Measurements from ENCODE around the gene NAA10.

The NAA10 gene

DNA sequence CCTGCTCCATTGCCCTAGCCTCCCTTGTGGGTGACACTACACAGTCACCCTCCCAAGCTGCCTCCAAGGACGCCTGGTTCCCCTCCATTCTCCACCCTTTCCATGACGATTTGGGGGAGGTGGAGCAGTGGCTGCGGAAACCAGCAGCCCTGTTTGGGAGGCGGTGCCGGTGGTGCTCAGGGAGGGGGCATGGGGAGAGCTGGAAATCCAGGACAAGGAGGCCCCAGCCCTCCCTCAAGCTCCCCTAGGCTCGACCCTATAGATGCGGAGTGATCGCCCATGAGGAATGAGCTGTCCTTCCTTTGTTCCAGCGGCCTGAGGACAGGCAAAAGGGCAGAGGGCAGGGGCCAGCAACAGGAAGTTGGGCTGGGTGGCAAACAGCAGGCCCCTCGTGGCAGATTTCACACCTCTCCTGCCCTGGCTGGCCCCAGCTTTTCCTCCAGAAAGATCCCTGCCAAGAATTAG lies 13.2 kb upstream of the NAA10 start:
- FAIRE-seq: no peak

DNA sequence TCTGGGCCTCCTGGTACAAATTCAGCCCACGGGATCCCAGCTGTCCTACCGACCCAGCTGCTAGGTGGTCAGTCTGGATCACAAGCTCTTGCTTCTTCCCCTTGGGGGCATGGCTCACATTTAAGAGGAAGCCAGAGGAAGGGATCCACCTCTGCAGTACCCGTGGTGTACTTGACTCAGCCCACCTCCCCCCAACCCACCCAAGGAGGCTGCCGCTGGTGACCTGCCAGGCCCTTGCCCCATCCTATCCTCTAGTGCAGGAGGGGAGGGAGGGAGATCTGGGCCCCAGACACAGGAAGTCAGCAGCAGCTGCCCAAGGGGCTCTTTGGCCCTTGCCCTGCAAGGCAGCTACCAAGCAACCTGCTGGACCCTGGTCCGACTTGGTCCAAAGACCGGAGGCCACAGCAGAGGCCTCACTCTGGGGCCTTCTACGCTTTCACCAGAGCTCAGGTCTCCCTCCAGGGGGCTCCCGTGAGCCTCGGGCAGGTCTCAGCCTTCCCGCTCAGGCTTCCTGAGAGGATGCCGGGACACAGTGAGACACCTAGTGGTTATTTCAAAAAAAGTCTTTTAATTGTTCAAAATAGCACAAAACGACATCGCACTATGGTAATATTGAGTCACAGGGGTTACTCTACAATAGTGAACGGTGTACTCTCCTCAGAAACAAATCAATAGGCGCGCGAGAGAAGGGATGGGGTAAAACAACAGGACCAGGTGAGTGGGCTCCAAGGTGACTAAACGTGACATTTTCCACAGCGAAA lies 12.4 kb upstream of the NAA10 start:
- FAIRE-seq: peak; percentile 92

- no peak for FAIRE-seq
Measured at GRCh38 chrX:153945956-153946943, 11.4 kb upstream of the NAA10 start.

- FAIRE-seq: no peak
Measured at GRCh38 chrX:153944800-153945150, 9.9 kb upstream of the NAA10 start.

DNA sequence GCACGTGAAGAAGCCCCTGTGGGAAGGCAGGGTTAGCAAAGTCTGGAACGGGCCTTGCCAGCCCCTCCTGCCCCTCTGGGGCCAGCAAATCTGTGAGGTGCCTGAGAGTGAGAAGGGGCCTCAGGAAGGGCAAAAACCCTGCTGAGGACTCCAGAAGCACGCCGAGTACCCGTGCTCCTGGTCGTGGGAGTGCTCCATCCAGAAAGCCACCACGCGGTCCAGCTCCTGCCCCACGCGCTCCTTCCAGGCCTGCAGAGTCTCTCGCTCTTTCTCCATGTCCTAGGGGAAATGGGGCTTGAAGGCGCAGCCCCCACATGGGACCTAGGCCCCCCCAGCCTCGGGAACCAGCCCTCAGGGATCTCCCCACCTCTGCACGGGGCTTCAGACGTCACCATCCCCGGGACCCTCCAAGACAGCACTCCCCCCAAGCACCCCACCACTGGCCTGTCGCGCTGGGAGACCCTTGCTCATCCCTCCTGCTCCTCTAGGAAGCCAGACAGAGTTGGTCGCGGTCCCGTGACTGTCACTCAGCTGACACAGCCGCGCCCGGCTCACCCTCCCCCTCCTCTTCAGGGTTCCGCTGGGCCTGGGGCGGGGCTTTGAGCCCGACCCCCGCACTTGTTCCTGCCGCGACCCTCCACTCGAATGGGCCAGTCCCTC lies 9.4 kb upstream of the NAA10 start, which contains the start of gene RENBP:
TSS of gene RENBP (minus strand) at position 504 of the 660 bp plus-strand sequence. CDS start at position 471, 33 bp downstream.
- no peak for FAIRE-seq

DNA sequence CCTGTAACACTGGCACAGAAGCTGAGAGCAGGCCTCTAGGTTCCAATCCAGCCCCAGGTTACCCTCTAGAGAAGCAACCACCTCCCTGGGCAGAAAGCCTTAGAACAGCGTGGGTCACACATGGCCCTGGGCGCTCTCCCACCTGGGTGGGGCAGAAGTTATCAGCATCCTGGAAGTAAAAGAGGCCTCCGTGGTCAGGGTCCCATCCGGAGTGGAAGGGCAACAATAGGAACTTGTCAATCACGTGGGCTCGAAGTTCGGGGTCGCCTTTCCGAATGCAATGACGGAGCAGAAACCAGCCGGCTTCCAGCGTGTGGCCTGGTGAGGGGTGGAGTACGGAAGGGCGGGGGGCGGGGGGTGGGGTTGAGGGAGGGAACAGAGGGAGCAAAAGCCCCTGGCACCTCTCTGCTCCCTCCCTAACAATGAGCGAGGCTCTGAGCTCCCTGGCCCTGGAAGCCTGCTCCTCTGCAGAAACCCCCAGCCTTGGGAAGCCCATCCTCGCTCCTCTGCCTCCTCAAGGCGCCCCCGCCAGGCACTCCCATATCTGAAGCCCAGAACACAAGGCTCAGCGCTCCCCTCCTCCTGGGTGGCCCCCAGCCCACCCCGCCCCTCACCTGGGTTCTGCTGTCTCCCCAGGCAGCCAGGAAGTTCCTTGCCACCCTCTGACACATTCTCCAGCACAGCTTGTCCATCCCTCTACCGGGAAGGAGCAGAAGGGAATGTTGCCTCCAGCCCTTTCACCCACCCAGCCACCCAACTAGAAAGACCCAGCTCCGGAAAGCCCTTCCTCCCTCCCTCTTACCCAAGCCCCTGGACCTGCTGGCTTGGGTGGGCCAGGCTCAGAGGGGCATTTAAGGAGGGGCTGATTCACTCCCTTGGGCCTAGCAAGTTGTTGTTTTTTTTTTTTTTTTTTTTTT lies 6.8 kb upstream of the NAA10 start:
- FAIRE-seq: no peak

DNA sequence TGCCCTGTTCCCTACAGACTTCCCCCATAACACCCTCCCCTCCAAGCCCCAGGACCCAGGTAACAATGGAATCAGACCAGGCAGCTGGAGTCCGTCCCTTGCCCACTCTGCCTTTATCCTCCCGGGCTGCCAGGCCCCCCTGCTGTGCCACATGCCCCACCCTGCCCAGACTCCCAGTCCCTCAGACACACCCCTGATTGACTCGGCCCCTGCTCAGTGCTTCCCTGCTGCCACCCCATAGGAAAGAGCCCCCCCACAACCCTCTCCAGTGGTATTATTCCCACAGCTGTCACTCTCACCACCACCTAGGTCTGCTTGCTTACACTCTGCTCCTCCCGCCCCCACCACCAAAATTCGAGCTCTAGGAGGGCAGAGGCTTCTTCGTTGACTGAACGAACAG lies 4.7 kb upstream of the NAA10 start:
- FAIRE-seq: no peak

DNA sequence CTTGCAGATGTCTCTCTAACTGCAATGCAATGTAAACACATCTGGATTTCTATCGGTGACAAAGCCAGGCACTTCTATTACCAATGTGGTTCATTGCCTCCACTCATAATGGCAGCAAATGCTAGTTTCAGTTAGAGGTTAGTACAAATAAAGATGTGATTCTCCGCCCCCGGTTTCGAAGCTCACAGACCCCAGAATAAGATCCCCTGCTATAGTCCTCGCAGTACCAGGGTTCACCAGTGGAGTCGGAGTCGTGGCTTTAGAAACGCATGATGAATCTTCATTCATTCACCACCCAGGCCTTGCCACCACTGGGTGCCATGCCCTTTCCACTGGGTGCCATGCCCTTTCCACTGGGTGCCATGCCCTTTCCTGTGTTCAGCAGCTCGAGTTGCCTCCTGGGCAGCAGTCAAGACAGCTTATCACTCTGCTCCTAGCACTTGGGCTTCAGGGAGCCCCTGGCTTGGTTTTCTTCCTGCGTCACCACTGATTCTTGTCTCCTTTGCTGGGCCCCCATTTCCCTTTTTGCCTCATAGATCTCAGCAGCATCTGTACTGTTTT lies 3.5 kb upstream of the NAA10 start:
- no peak for FAIRE-seq

- FAIRE-seq: no peak
Measured at GRCh38 chrX:153937056-153937455, 2.2 kb upstream of the NAA10 start.

DNA sequence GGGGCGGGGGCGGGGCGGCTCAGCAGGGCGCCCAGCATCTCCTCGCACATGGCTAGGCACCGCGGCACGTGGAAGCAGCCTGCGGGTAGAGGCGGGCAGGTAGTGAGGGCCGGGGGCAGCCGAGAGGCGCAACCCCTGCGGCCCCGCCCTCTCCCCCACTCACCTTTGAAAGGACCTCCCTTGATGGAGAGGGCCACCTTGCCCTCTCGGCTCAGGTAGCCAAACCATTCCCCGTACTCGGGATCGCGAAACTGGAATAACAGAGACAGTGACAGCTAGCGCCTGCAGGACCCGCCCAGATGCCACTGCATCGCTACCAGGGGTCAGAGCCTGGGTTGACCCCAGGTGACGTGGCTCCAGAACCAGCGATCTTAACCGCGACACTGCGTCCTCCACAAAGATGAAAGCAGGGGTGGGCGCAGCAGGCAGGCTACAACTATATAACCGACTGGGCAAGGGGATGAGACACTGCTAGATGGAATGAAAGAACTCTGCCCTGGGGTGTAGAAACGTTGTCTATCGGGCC lies 552 bp upstream of the NAA10 start:
- FAIRE-seq: no peak

- no peak for FAIRE-seq
Measured at GRCh38 chrX:153934148-153934761, 582 bp downstream of the NAA10 start.

- no peak for FAIRE-seq
Measured at GRCh38 chrX:153933748-153934147, 1.1 kb downstream of the NAA10 start.

DNA sequence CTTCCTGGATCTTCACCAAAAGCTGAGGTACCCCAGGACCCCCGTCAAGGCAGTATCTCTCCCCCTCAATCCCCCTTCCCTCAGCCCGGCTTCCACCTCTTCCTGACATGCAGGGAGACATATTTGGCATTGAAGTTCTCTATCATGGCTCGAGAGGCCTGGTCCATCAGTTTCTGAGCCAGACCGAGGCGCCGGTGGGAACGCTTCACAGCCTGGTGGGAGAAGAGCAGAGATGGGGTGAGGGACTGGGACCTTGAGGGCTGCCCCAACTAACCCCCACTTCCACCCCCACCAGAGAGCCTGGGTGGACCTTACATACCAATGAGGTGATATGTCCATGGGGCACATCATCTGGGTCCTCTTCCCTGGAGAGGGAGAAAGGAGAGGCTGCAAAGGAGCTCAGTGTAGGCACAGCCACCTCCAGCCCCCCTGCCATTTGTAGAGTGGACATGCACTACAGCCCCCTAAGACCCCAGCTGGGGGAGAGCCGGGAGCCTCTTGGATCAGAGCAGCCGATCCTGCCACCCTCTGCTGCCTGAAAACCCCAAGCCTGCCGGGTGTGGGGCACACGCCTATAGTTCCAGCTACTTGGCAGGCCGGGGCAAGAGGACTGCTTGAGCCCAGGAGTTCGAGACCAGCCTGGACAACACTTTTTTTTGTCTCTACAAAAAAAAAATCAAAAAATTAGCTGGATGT lies 2.5 kb downstream of the NAA10 start:
- FAIRE-seq: no peak

GRCh38 chrX:153931748-153932147 lies 3.1 kb downstream of the NAA10 start:
- FAIRE-seq: no peak

DNA sequence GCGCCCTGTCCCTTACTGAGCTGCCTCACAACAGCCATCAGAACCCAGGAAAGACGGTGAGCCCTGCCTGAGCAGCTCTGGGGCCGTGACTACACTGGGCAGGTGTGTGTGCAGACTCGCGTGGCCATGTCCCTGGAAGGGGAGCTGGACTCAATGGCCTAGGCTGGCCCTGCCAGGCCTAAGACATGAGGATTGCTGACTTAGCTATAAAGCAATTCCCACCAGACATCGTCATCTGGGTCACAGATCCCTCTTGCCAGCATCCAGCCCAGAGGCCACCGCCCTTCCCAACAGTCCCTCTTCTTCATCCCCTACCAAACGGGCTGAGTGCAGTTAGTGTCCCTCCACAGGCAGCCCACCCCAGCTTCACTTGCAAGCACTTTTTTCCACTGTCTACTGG lies 3.7 kb downstream of the NAA10 start:
- FAIRE-seq: no peak

GRCh38 chrX:153930011-153930910 lies 4.6 kb downstream of the NAA10 start:
- no peak for FAIRE-seq

DNA sequence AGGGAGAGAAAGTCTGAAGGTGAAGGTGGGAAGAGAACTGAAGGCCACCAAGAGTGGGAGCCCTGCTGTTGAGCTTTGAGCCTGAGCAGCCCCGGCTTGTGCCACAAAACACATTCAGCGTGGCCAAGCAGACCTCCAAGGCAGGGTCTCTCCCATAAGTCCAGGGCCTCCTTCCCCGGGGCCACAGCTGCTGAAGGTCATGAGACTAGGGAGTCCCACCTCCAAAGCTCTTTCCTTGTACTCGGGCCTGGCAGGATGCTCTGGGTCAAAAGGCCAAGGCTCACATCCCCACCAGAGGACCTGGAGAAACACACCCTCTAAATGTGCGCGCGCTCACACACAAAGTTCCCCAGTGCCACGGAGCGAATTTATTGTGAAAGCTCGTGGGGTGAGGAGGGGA lies 5.3 kb downstream of the NAA10 start:
- FAIRE-seq: no peak

GRCh38 chrX:153928846-153929245 lies 6.0 kb downstream of the NAA10 start:
- no peak for FAIRE-seq
